ENCODE measurements around the gene NIPAL1. TPM values are rescaled to one million over a fixed set of nuclear protein-coding genes. Genes with fewer than 3 reads are reported as not detected.

The NIPAL1 gene
- total RNA-seq, 1 donor from 2014 or later = 0.13 TPM

DNA sequence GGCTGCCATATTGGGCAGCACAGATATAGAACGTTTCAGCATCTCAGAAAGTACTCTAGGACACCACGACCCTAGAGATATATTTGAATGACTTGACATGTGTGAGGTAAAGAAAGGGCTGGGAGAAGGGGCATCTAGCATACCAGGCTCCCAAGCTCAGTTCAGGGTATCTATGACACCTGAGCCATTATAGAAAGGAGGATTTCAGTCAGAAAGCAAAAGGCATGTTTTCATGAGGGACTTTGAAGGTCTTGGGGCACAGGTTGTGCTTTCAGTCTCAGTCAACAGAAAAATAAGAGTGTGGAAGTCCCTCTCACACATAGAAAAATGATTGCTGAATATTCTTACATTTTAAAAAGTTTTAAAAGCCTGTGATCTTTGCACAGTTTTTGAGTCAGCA lies 51.6 kb downstream of the NIPAL1 start:
- no peak for DNase-seq (ENCODE audit: extremely low spot score, unreplicated experiment)
- Mint-ChIP-seq H3K9me3 (ENCODE audit: unreplicated experiment) (no peaks in the 10 kb centered on the region), H3K36me3 (ENCODE audit: unreplicated experiment) (no peaks in the 10 kb centered on the region), H3K27ac (ENCODE audit: unreplicated experiment) (no peak overlapping the region), H3K27me3 (ENCODE audit: unreplicated experiment) (peaks cover 17% of the 10 kb centered on the region), H3K4me1 (ENCODE audit: unreplicated experiment) (no peaks in the 10 kb centered on the region), H3K4me3 (ENCODE audit: unreplicated experiment) (no peak overlapping the region)
- TF ChIP-seq, protein P1, sequence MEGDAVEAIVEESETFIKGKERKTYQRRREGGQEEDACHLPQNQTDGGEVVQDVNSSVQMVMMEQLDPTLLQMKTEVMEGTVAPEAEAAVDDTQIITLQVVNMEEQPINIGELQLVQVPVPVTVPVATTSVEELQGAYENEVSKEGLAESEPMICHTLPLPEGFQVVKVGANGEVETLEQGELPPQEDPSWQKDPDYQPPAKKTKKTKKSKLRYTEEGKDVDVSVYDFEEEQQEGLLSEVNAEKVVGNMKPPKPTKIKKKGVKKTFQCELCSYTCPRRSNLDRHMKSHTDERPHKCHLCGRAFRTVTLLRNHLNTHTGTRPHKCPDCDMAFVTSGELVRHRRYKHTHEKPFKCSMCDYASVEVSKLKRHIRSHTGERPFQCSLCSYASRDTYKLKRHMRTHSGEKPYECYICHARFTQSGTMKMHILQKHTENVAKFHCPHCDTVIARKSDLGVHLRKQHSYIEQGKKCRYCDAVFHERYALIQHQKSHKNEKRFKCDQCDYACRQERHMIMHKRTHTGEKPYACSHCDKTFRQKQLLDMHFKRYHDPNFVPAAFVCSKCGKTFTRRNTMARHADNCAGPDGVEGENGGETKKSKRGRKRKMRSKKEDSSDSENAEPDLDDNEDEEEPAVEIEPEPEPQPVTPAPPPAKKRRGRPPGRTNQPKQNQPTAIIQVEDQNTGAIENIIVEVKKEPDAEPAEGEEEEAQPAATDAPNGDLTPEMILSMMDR (IDR thresholded peaks at IDR 0.05) = no peak

GRCh38 chr4:48069026-48069425 lies 52.5 kb downstream of the NIPAL1 start:
- DNase-seq (ENCODE audit: extremely low spot score, unreplicated experiment) = no peak
- TF ChIP-seq, protein P1 (IDR thresholded peaks at IDR 0.05) = no peak
- no peaks in the 10 kb centered on the region for H3K36me3 Mint-ChIP-seq (ENCODE audit: unreplicated experiment)
- no peaks in the 10 kb centered on the region for H3K4me1 Mint-ChIP-seq (ENCODE audit: unreplicated experiment)
- H3K27ac Mint-ChIP-seq (ENCODE audit: unreplicated experiment) = no peak overlapping the region
- H3K27me3 Mint-ChIP-seq (ENCODE audit: unreplicated experiment) = peaks cover 17% of the 10 kb centered on the region
- no peaks in the 10 kb centered on the region for H3K9me3 Mint-ChIP-seq (ENCODE audit: unreplicated experiment)
- H3K4me3 Mint-ChIP-seq (ENCODE audit: unreplicated experiment) = no peak overlapping the region

GRCh38 chr4:48071191-48071590 lies 54.6 kb downstream of the NIPAL1 start:
- Mint-ChIP-seq H3K4me1 (ENCODE audit: unreplicated experiment) (no peaks in the 10 kb centered on the region), H3K27ac (ENCODE audit: unreplicated experiment) (no peak overlapping the region), H3K27me3 (ENCODE audit: unreplicated experiment) (peaks cover 19% of the 10 kb centered on the region), H3K4me3 (ENCODE audit: unreplicated experiment) (no peak overlapping the region), H3K9me3 (ENCODE audit: unreplicated experiment) (no peaks in the 10 kb centered on the region), H3K36me3 (ENCODE audit: unreplicated experiment) (no peaks in the 10 kb centered on the region)
- TF ChIP-seq, protein P1 (IDR thresholded peaks at IDR 0.05) = no peak
- no peak for DNase-seq (ENCODE audit: extremely low spot score, unreplicated experiment)

GRCh38 chr4:48073567-48074103 lies 57.1 kb downstream of the NIPAL1 start:
- DNase-seq (ENCODE audit: extremely low spot score, unreplicated experiment) = no peak
- Mint-ChIP-seq H3K9me3 (ENCODE audit: unreplicated experiment) (no peaks in the 10 kb centered on the region), H3K27me3 (ENCODE audit: unreplicated experiment) (peaks cover 8% of the 10 kb centered on the region), H3K4me1 (ENCODE audit: unreplicated experiment) (no peaks in the 10 kb centered on the region), H3K27ac (ENCODE audit: unreplicated experiment) (no peak overlapping the region), H3K4me3 (ENCODE audit: unreplicated experiment) (no peak overlapping the region), H3K36me3 (ENCODE audit: unreplicated experiment) (no peaks in the 10 kb centered on the region)
- TF ChIP-seq, protein P1 (IDR thresholded peaks at IDR 0.05) = no peak

GRCh38 chr4:48074657-48075056 lies 58.1 kb downstream of the NIPAL1 start:
- Mint-ChIP-seq H3K4me1 (ENCODE audit: unreplicated experiment) (no peaks in the 10 kb centered on the region), H3K4me3 (ENCODE audit: unreplicated experiment) (no peak overlapping the region), H3K27me3 (ENCODE audit: unreplicated experiment) (peaks cover 8% of the 10 kb centered on the region), H3K27ac (ENCODE audit: unreplicated experiment) (no peak overlapping the region), H3K36me3 (ENCODE audit: unreplicated experiment) (no peaks in the 10 kb centered on the region), H3K9me3 (ENCODE audit: unreplicated experiment) (no peaks in the 10 kb centered on the region)
- TF ChIP-seq, protein P1 (IDR thresholded peaks at IDR 0.05) = no peak
- DNase-seq (ENCODE audit: extremely low spot score, unreplicated experiment) = no peak

Data from osteocyte (in vitro differentiated cells).